GM12872 (cell line): ENCODE data around the gene CACNA2D2.

Experiments used
- TF ChIP-seq, protein P1 (sequence below): IDR thresholded peaks from 3 replicates; pipeline ENCODE4 v1.5.1; 2011; ENCODE audit warnings: low read depth, mild to moderate bottlenecking, low read length, moderate library complexity; ENCODE audit not compliant: insufficient read depth

CACNA2D2 gene

DNA sequence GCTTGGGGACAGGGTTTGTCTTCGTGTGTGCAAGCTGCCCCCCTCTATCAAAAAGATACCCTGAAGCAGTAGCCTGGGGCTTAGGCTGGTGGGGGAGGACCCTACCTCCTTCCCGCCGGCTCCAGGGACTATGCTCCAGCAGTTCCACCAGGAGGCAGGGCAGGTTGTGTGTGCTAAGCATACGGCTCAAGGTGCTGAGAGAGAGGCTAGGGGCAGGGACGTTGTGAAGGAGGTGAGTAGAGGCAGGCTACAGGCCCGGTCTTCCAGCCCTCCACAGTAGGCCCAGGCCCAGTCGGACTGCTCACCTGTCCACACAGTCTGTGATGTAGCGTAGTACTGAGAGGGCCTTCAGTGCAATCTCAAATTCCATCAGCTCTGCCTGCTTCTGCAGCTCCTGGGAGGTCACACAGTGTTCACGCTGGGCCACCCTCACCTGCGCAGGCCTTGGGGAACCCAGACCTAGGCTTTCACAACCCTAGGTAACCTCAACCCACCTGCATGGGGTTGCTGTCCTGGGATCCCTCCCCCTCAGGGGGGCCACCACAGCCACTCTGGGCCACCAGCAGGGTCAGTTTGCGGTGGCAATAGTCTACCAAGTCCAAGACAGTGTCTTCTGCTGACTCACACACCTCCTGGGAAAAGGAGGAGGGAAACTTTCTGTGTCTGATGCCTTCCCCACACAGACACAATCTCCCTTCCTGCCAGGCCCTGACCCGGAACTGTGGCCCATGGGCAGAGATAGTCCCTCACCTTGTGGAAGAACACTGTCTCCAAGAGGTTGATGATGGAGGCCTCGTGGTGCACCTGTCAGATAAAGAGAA, 160.4 kb downstream of the CACNA2D2 start:
- TF ChIP-seq, protein P1, sequence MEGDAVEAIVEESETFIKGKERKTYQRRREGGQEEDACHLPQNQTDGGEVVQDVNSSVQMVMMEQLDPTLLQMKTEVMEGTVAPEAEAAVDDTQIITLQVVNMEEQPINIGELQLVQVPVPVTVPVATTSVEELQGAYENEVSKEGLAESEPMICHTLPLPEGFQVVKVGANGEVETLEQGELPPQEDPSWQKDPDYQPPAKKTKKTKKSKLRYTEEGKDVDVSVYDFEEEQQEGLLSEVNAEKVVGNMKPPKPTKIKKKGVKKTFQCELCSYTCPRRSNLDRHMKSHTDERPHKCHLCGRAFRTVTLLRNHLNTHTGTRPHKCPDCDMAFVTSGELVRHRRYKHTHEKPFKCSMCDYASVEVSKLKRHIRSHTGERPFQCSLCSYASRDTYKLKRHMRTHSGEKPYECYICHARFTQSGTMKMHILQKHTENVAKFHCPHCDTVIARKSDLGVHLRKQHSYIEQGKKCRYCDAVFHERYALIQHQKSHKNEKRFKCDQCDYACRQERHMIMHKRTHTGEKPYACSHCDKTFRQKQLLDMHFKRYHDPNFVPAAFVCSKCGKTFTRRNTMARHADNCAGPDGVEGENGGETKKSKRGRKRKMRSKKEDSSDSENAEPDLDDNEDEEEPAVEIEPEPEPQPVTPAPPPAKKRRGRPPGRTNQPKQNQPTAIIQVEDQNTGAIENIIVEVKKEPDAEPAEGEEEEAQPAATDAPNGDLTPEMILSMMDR, result no peak

DNA sequence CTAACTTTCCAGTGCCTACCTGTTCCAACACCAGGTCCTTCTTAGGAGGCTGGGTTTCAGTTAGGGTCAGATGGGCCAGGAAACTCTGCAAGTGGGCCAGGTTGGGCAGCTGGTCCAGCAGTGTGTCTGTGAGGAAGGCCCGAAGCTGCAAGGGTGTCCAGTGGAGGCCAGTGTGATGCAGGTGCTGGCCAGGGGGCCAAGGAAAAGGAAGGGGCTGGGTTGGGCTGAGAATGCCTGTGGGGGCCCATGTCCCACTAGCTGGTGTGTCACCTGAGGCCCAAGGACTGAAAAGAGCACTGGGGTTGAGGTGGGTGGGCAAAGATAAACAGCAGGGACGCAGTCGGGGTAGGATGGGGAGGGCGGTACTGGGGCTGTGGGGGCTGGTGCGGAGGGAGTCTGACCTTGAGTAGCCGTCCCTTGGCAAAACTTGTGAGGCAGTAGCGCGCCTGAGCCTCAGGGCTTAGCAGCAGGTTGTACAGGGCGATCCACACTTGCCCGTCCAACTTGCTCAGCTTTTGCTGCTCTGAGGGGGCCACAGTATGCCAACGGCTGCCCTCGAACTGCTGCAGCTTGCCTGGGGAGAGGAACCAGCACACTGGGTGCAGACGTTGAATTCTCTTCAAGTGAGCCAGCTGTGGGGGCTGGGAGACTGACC, 161.3 kb downstream of the CACNA2D2 start:
- TF ChIP-seq, protein P1, result no peak

DNA sequence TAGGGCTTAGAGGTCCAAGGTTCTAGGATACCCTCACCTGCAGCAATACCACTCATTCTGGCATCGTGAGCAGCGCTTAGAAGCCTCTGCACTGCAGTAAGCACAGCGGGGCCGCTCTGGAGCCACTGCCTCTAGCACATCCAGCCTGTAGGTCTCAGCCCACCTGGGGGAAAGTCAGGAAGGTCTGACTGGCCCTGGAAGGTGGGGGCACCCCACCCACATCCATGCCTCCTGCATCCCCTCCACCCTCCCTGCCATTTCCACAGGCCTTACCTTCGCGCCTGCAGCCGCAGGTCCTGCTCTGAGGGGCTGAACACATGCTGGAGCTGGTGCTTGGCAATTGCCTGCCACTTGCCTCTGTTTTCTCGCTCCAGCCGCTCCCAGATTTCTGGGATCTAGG, 161.9 kb downstream of the CACNA2D2 start:
- TF ChIP-seq, protein P1, result no peak

DNA sequence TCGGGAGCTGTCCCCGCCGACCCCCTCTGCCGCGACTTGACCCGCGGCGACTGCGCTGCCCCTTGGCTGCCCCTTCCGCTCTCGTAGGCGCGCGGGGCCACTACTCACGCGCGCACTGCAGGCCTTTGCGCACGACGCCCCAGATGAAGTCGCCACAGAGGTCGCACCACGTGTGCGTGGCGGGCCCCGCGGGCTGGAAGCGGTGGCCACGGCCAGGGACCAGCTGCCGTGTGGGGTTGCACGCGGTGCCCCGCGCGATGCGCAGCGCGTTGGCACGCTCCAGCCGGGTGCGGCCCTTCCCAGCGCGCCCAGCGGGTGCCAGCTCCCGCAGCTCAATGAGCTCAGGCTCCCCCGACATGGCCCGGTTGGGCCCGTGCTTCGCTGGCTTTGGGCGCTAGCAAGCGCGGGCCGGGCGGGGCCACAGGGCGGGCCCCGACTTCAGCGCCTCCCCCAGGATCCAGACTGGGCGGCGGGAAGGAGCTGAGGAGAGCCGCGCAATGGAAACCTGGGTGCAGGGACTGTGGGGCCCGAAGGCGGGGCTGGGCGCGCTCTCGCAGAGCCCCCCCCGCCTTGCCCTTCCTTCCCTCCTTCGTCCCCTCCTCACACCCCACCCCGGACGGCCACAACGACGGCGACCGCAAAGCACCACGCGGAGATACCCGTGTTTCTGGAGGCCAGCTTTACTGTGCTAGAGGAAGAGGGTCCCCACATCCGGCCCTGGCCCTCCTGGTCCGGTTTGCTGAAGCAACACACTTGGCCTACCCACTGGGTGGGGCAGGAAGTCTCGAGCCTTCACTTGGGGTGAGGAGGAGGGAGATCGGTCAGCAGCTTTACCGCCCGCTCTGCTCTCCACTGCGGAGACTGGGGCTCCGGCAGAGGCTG, 162.7 kb downstream of the CACNA2D2 start, which contains the start of gene RASSF1:
TSS of gene RASSF1 (minus strand) at position 389 of the 882 bp plus-strand sequence. CDS start at position 358, 31 bp downstream.
- TF ChIP-seq, protein P1, result no peak

GRCh38 chr3:50340147-50340447, 163.3 kb downstream of the CACNA2D2 start:
- TF ChIP-seq, protein P1, result no peak

DNA sequence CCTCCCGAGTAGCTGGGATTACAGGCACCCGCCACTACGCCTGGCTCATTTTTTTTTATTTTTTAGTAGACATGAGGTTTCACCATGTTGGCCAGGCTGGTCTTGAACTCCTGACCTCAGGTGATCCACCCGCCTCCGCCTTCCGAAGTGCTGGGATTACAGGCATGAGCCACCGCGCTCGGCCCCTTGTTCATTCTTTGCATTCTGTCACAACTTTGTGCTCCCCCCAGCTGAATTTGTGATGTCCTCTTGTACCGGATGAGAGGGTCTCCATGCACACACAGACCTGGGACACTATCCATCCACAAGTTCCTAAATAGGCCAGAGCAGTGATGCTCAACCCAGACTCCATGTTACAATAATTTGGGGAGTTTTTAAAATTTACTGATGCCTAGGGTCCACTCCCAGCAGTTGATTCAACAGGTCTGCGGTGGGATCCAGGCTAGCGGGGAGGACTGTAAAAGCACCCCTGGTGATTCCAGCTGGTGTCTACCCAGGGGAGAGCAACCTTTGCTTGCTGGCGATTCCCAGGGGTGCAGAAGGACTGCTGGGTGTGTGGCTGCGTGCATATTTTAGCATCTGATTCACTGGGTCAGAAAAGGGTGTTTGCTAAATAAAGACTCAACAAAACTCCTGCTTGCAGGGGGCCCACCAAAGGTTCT, 163.8 kb downstream of the CACNA2D2 start:
- TF ChIP-seq, protein P1, result no peak

GRCh38 chr3:50338965-50339364, 164.5 kb downstream of the CACNA2D2 start:
- TF ChIP-seq, protein P1, result no peak
